HCT116 (cell line): Measurements from ENCODE around the gene HOXB9. TPM values are rescaled to one million over a fixed set of nuclear protein-coding genes. Genes with fewer than 3 reads are reported as not detected.

Experiments
- ATAC-seq: fragments of 200-7000 bp; cut with Tn5 transposase; 2 replicates; pipeline ENCODE4 v1.9.1; 2020; ENCODE audit warnings: mild to moderate bottlenecking, moderate library complexity
- BruUV-seq: library from RNA; stranded (reverse); fragments of 400-500 nt; replicated peaks from 2 replicates; lab custom pipeline; 2021; lab: Mats Ljungman, UMichigan
- CTCF ChIA-PET: fragments of 300-600 bp; sonication (Branson Sonifier 250); formaldehyde crosslinking; loops from one replicate; lab custom pipeline; 2021; ENCODE audit warnings: antibody characterized with exemption; lab: Charles Lee
- POLR2A ChIA-PET: fragments of 300-600, 350-600 bp; sonication (Branson Sonifier 250); formaldehyde crosslinking; loops from one replicate; lab custom pipeline; 2021; ENCODE audit warnings: antibody characterized with exemption; lab: Charles Lee
- RAD21 ChIA-PET, 2 experiments: fragments of 300-600 bp; sonication (Branson Sonifier 250); formaldehyde crosslinking; loops; one replicate each; lab custom pipeline; 2023; ENCODE audit warnings: low total read pairs in 2 of 2; ENCODE audit not compliant: uncharacterized antibody in 2 of 2, unreplicated experiment in 2 of 2, low non-redundant PET in 1 of 2; lab: Charles Lee
- DNase-seq: peaks from one replicate; pipeline ENCODE4 v3.0.0-alpha.2; 2010; ENCODE audit warnings: low read depth, low spot score
- H2AFZ ChIP-seq: fragments of 200-600 bp; shearing (Covaris generic), sonication (generic); 2 replicates; pipeline ENCODE4 v1.6.1; 2017; ENCODE audit warnings: low read depth, mixed run types, mixed read lengths, antibody characterized with exemption, low read length; ENCODE audit not compliant: poor library complexity, severe bottlenecking
- H3K27ac ChIP-seq: 2 replicates; pipeline ENCODE4 v1.5.1; 2012; ENCODE audit warnings: low read depth, low read length
- H3K27me3 ChIP-seq: fragments of 200-600 bp; sonication (generic); 2 replicates; pipeline ENCODE4 v1.6.1; 2016; ENCODE audit warnings: mixed run types, low read length, mixed read lengths; ENCODE audit not compliant: insufficient read depth
- H3K36me3 ChIP-seq, 2 experiments: fragments of 200-500 bp in 1 of 2; fragments of 200-600 bp in 1 of 2; sonication (Bioruptor generic) in 1 of 2; sonication (generic) in 1 of 2; 2 replicates each; pipeline versions ENCODE4 v1.5.1 to v1.6.1; 2014 to 2016; ENCODE audit warnings: low read length in 2 of 2, inconsistent platforms in 1 of 2, mixed read lengths in 1 of 2, mixed run types in 1 of 2; ENCODE audit not compliant: insufficient read depth in 2 of 2, control insufficient read depth in 1 of 2
- H3K4me1 ChIP-seq, 2 experiments: fragments of 200-600 bp in 1 of 2; sonication (generic) in 1 of 2; 2 replicates each; pipeline versions ENCODE4 v1.5.1 to v1.6.1; 2012 to 2017; ENCODE audit warnings: low read length in 2 of 2, inconsistent platforms in 1 of 2, mild to moderate bottlenecking in 1 of 2, mixed read lengths in 1 of 2, mixed run types in 1 of 2, moderate library complexity in 1 of 2; ENCODE audit not compliant: insufficient read depth in 2 of 2, control insufficient read depth in 1 of 2
- H3K4me2 ChIP-seq: fragments of 200-600 bp; sonication (generic); 2 replicates; pipeline ENCODE4 v1.6.1; 2017; ENCODE audit warnings: mixed run types, low read length, mixed read lengths
- H3K4me3 ChIP-seq, 2 experiments: fragments of 200-600 bp in 1 of 2; sonication (generic) in 1 of 2; replicated peaks in 1 of 2; 2 replicates each; pipeline ENCODE4 v1.5.1; 2011 to 2016; ENCODE audit warnings: low read length in 2 of 2, control low read depth in 1 of 2, low read depth in 1 of 2, mild to moderate bottlenecking in 1 of 2, mixed read lengths in 1 of 2, mixed run types in 1 of 2
- H3K79me2 ChIP-seq: fragments of 200-600 bp; sonication (generic); 2 replicates; pipeline ENCODE4 v1.6.1; 2017; ENCODE audit warnings: mild to moderate bottlenecking, mixed run types, low read length, moderate library complexity, mixed read lengths; ENCODE audit not compliant: insufficient read depth
- H3K9ac ChIP-seq: fragments of 200-600 bp; sonication (generic); 2 replicates; pipeline ENCODE4 v1.6.1; 2016; ENCODE audit warnings: low read length, mixed read lengths
- H3K9me2 ChIP-seq: fragments of 200-600 bp; sonication (generic), shearing (Covaris generic); 2 replicates; pipeline ENCODE4 v1.6.1; 2017; ENCODE audit warnings: mixed run types, mild to moderate bottlenecking, moderate library complexity; ENCODE audit not compliant: insufficient read depth
- H3K9me3 ChIP-seq, 2 experiments: fragments of 200-500 bp in 1 of 2; fragments of 200-600 bp in 1 of 2; sonication (Bioruptor generic) in 1 of 2; sonication (generic) in 1 of 2; 2 replicates each; pipeline ENCODE4 v1.6.1; 2014 to 2017; ENCODE audit warnings: low read length in 2 of 2, mixed read lengths in 2 of 2, inconsistent platforms in 1 of 2, low read depth in 1 of 2, mild to moderate bottlenecking in 1 of 2, mixed run types in 1 of 2, moderate library complexity in 1 of 2; ENCODE audit not compliant: control insufficient read depth in 1 of 2, insufficient read depth in 1 of 2
- H4K20me1 ChIP-seq: fragments of 200-600 bp; sonication (generic), shearing (Covaris generic); 2 replicates; pipeline ENCODE4 v1.6.1; 2017; ENCODE audit warnings: mixed run types, mild to moderate bottlenecking, moderate library complexity; ENCODE audit not compliant: insufficient read depth
- FOSL1 ChIP-seq: IDR thresholded peaks from 2 replicates; pipeline ENCODE4 v1.6.1; 2012; ENCODE audit warnings: low read depth
- JUND ChIP-seq: IDR thresholded peaks from 2 replicates; pipeline ENCODE4 v1.6.1; 2012
- POLR2AphosphoS5 ChIP-seq: IDR thresholded peaks from 2 replicates; pipeline ENCODE4 v1.6.1; 2011; ENCODE audit warnings: mild to moderate bottlenecking, low read depth, low read length, moderate library complexity
- intact Hi-C: fragments of 100-400 bp; cut with micrococcal nuclease; formaldehyde crosslinking; loops from 2 replicates; pipeline ENCODE4 v1.10.0; 2022
- total RNA-seq: library from RNA; stranded (reverse); gene quantifications from one replicate; pipeline ENCODE4 v1.2.1, GENCODE V29; 2021; ENCODE audit not compliant: unreplicated experiment

Gene HOXB9
- total RNA-seq, 1 experiment from 2014 or later = 40.1 TPM

- H2AFZ ChIP-seq = no peak overlapping the region
- no peaks in the 10 kb centered on the region for H4K20me1 ChIP-seq
- CTCF ChIA-PET = interaction anchor here (1.0 kb wide), 1 partner anchor 11 kb away, joined by 5 read pairs; no protein-coding TSS in a partner anchor
- RAD21 ChIA-PET = no interaction called here
- no TSS peak for BruUV-seq
- H3K9ac ChIP-seq = no peak overlapping the region
- H3K4me3 ChIP-seq = no peak overlapping the region
- DNase-seq = no peak
- no peak for TF ChIP-seq JUND
- 0 out of 2 replicates have a peak, but pooled peaks have one; percentile 5 for TF ChIP-seq POLR2AphosphoS5
- peaks cover 5% of the 10 kb centered on the region for H3K79me2 ChIP-seq
- H3K36me3 ChIP-seq = peaks cover 5 to 9% of the 10 kb centered on the region in 2 experiments; a peak in 3 of 4 replicates
- H3K4me2 ChIP-seq = no peak overlapping the region
- intact Hi-C loops = no loop called here
- no peak overlapping the region for H3K27ac ChIP-seq
- no peaks in the 10 kb centered on the region for H3K27me3 ChIP-seq
- POLR2A ChIA-PET = no interaction called here
- ATAC-seq = no peak
- no peaks in the 10 kb centered on the region for H3K9me2 ChIP-seq
- no peaks in the 10 kb centered on the region for H3K9me3 ChIP-seq
- peaks cover 10 to 14% of the 10 kb centered on the region in 2 experiments for H3K4me1 ChIP-seq
Measured at GRCh38 chr17:48630009-48630924, 4.1 kb upstream of the HOXB9 start.

DNA sequence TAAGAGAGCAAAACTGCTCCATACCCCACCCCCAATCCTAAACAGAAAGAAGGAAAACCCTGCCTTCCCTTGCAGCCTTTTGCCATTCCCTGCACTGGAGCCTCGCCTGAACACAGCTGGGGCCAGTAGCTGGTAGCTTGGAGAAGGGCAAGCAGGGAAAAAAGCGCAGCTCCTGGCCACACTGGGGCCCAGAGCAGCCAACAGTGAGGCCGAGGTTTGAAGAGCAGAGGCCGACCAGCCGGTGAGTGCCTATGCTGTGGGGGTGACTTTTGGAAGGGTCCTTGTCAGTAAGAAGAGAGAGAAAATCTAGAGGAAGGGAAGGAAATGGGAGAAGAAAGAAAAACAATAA is 3.2 kb upstream of the HOXB9 start:
- CTCF ChIA-PET = interaction anchor here (1.0 to 1.1 kb wide), 3 partner anchors 10 to 498 kb away, joined by 3 to 5 read pairs (median 4); no protein-coding TSS in a partner anchor
- DNase-seq (no peak), ATAC-seq (no peak)
- POLR2A ChIA-PET = interaction anchor here (1.4 kb wide), 1 partner anchor 11 kb away, joined by 3 read pairs; no protein-coding TSS in a partner anchor
- no TSS peak for BruUV-seq
- no peak overlapping the region for H3K4me3 ChIP-seq
- no peak overlapping the region for H3K4me2 ChIP-seq
- H3K9me3 ChIP-seq = no peaks in the 10 kb centered on the region
- H3K27me3 ChIP-seq = no peaks in the 10 kb centered on the region
- peaks cover 0 to under 1% of the 10 kb centered on the region in 2 experiments; a peak in 2 of 4 replicates for H3K36me3 ChIP-seq
- no peak overlapping the region for H3K9ac ChIP-seq
- peaks cover 14 to 22% of the 10 kb centered on the region in 2 experiments for H3K4me1 ChIP-seq
- H3K79me2 ChIP-seq = peaks cover 14% of the 10 kb centered on the region
- no peak overlapping the region for H3K27ac ChIP-seq
- no peak overlapping the region for H2AFZ ChIP-seq
- 0 out of 2 replicates have a peak, but pooled peaks have one; percentile 10 for TF ChIP-seq POLR2AphosphoS5
- no peak for TF ChIP-seq FOSL1
- RAD21 ChIA-PET = no interaction called here
- intact Hi-C loops = no loop called here
- no peaks in the 10 kb centered on the region for H3K9me2 ChIP-seq
- H4K20me1 ChIP-seq = no peaks in the 10 kb centered on the region
